Natural killer cell (primary cell): ENCODE results near the gene PSEN1. TPM values are rescaled to one million over a fixed set of nuclear protein-coding genes. Genes with fewer than 3 reads are reported as not detected.
A peak's percentile ranks its signal among the peaks of the same experiment; 100 is the strongest.

ENCODE experiments used
- ATAC-seq, 3 donors: fragments of 150-1000 bp in 2 of 3; fragments of 200-7000 bp in 1 of 3; cut with Tn5 transposase; 1 replicate in 1 of 3; 2 replicates in 2 of 3; pipeline ENCODE4 v1.10.0; 2021; ENCODE audit warnings: mild to moderate bottlenecking in 2 of 3, moderate library complexity in 2 of 3
- DNase-seq, 2 donors: peaks; one replicate each; pipeline versions ENCODE4 v3.0.0 to v3.0.0-alpha.2; 2013 to 2021; ENCODE audit warnings: mixed read lengths in 1 of 2
- H3K27ac ChIP-seq: one replicate; pipeline ENCODE4 v1.5.1; 2013; ENCODE audit warnings: mild to moderate bottlenecking, low read length
- H3K27me3 ChIP-seq: one replicate; pipeline ENCODE4 v1.6.1; 2013; ENCODE audit warnings: low read length; ENCODE audit not compliant: control insufficient read depth, insufficient read depth
- H3K36me3 ChIP-seq: one replicate; pipeline ENCODE4 v1.6.1; 2013; ENCODE audit warnings: low read length; ENCODE audit not compliant: control insufficient read depth, insufficient read depth
- H3K4me1 ChIP-seq: one replicate; pipeline ENCODE4 v1.6.1; 2013; ENCODE audit warnings: low read length; ENCODE audit not compliant: control insufficient read depth, insufficient read depth
- H3K4me3 ChIP-seq: one replicate; pipeline ENCODE4 v1.5.1; 2013; ENCODE audit warnings: low read length
- H3K9me3 ChIP-seq: one replicate; pipeline ENCODE4 v1.6.1; 2013; ENCODE audit warnings: low read length; ENCODE audit not compliant: control insufficient read depth, insufficient read depth
- H3K27ac Mint-ChIP-seq, 2 donors: one replicate each; pipeline ENCODE4 v1.8.0; 2022; ENCODE audit warnings: mild to moderate bottlenecking in 2 of 2, mixed read lengths in 2 of 2, moderate library complexity in 1 of 2
- H3K27me3 Mint-ChIP-seq, 2 donors: one replicate each; pipeline ENCODE4 v1.8.0; 2022; ENCODE audit warnings: low read depth in 2 of 2, mixed read lengths in 2 of 2
- H3K36me3 Mint-ChIP-seq: one replicate; pipeline ENCODE4 v1.8.0; 2022; ENCODE audit warnings: mixed read lengths
- H3K4me1 Mint-ChIP-seq, 2 donors: one replicate each; pipeline ENCODE4 v1.8.0; 2022; ENCODE audit warnings: mixed read lengths in 2 of 2
- H3K4me3 Mint-ChIP-seq: one replicate; pipeline ENCODE4 v1.8.0; 2022; ENCODE audit warnings: mild to moderate bottlenecking, moderate library complexity, mixed read lengths
- H3K9me3 Mint-ChIP-seq, 2 donors: one replicate each; pipeline ENCODE4 v1.8.0; 2022; ENCODE audit warnings: mixed read lengths in 2 of 2
- WGBS: methylation state at CpG from one replicate; pipeline ENCODE4 v1.1.7; 2013; ENCODE audit warnings: missing lambda C conversion rate; ENCODE audit not compliant: insufficient coverage; 5-methylcytosine and 5-hydroxymethylcytosine counted together
- intact Hi-C: fragments of 100-400 bp; cut with micrococcal nuclease; formaldehyde crosslinking; loops from one replicate; pipeline ENCODE4 v1.14.2; 2022
- total RNA-seq, 4 donors: library from RNA; stranded (reverse); fragments of 120-200 nt in 1 of 4; gene quantifications; one replicate each; pipeline versions ENCODE4 v1.2.3 to v1.2.4, GENCODE V29; 2013 to 2022
- TF ChIP-seq, protein P1 (sequence below): fragments of 200-600 bp; IDR thresholded peaks from one replicate; pipeline ENCODE4 v1.8.0; 2022; ENCODE audit warnings: antibody characterized with exemption

Gene PSEN1
- total RNA-seq, 3 donors from 2014 or later (not counting 1 experiment from before 2014, with no cell fraction given), result 47.1 to 62.6 (median 55.2) TPM

DNA sequence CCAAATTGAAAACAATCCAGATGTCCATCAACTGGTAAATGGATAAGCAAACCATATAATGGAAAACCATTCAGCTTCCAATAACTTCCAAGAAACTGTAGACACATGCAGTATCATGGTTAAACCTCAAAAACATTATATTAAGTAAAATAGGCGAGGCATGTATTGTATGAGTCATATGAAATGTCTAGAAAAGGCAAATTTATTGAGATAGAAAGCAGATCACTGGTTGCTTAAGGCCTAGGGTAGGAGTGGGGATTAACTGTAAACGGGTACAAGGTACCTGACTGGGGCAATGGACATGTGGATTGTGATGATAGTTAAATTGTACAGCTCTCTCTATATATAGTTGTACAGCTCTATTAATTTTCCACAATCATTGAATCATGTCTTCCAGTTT, 79.7 kb downstream of the PSEN1 start:
- Mint-ChIP-seq H3K9me3 (no peaks in the 10 kb centered on the region), H3K4me1 (no peaks in the 10 kb centered on the region), H3K4me3 (no peak overlapping the region), H3K36me3 (peaks cover 25% of the 10 kb centered on the region), H3K27ac (no peak overlapping the region), H3K27me3 (no peaks in the 10 kb centered on the region)
- H3K27me3 ChIP-seq, result no peaks in the 10 kb centered on the region
- H3K27ac ChIP-seq, result no peak overlapping the region
- 100% methylated on average over 2 of the region's 2 CpGs for WGBS
- peaks cover 77% of the 10 kb centered on the region for H3K36me3 ChIP-seq
- no peaks in the 10 kb centered on the region for H3K9me3 ChIP-seq
- intact Hi-C loops, result no loop called here
- H3K4me3 ChIP-seq, result no peak overlapping the region
- TF ChIP-seq, protein P1, sequence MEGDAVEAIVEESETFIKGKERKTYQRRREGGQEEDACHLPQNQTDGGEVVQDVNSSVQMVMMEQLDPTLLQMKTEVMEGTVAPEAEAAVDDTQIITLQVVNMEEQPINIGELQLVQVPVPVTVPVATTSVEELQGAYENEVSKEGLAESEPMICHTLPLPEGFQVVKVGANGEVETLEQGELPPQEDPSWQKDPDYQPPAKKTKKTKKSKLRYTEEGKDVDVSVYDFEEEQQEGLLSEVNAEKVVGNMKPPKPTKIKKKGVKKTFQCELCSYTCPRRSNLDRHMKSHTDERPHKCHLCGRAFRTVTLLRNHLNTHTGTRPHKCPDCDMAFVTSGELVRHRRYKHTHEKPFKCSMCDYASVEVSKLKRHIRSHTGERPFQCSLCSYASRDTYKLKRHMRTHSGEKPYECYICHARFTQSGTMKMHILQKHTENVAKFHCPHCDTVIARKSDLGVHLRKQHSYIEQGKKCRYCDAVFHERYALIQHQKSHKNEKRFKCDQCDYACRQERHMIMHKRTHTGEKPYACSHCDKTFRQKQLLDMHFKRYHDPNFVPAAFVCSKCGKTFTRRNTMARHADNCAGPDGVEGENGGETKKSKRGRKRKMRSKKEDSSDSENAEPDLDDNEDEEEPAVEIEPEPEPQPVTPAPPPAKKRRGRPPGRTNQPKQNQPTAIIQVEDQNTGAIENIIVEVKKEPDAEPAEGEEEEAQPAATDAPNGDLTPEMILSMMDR, result no peak
- H3K4me1 ChIP-seq, result no peaks in the 10 kb centered on the region
- DNase-seq (no peak), ATAC-seq (no peak)

DNA sequence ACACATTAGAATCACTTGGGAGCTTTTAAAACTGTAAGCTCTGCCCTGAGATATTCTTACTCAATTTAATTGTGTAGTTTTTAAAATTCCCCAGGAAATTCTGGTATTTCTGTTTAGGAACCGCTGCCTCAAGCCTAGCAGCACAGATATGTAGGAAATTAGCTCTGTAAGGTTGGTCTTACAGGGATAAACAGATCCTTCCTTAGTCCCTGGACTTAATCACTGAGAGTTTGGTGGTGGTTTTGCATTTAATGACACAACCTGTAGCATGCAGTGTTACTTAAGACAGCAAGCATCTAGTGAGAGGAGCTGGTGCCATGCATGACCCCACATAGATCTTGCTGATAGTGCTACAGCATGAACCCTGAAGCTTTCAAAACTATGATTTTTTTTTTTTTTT, 81.1 kb downstream of the PSEN1 start:
- no peaks in the 10 kb centered on the region for H3K9me3 ChIP-seq
- ATAC-seq (no peak), DNase-seq (no peak)
- Mint-ChIP-seq H3K4me3 (no peak overlapping the region), H3K27me3 (no peaks in the 10 kb centered on the region), H3K36me3 (peaks cover 25% of the 10 kb centered on the region), H3K9me3 (no peaks in the 10 kb centered on the region), H3K4me1 (no peaks in the 10 kb centered on the region), H3K27ac (no peak overlapping the region)
- H3K27ac ChIP-seq, result no peak overlapping the region
- TF ChIP-seq, protein P1, result no peak
- no peaks in the 10 kb centered on the region for H3K4me1 ChIP-seq
- 100% methylated on average over 1 of the region's 1 CpG for WGBS
- H3K36me3 ChIP-seq, result peaks cover 76% of the 10 kb centered on the region
- no peak overlapping the region for H3K4me3 ChIP-seq
- no peaks in the 10 kb centered on the region for H3K27me3 ChIP-seq
- intact Hi-C loops, result no loop called here

DNA sequence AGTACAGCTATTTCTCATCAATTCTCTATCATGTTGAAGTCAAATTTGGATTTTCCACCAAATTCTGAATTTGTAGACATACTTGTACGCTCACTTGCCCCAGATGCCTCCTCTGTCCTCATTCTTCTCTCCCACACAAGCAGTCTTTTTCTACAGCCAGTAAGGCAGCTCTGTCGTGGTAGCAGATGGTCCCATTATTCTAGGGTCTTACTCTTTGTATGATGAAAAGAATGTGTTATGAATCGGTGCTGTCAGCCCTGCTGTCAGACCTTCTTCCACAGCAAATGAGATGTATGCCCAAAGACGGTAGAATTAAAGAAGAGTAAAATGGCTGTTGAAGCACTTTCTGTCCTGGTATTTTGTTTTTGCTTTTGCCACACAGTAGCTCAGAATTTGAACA, 83.8 kb downstream of the PSEN1 start:
- H3K36me3 Mint-ChIP-seq, result peaks cover 19% of the 10 kb centered on the region
- no peak for ATAC-seq
- no peaks in the 10 kb centered on the region for H3K9me3 ChIP-seq
- TF ChIP-seq, protein P1, result no peak
- H3K27ac Mint-ChIP-seq, result peak overlapping the region in 1 of 2 donors; percentile 54
- DNase-seq, result no peak
- no peaks in the 10 kb centered on the region for H3K4me1 ChIP-seq
- no peak overlapping the region for H3K27ac ChIP-seq
- H3K36me3 ChIP-seq, result peaks cover 66% of the 10 kb centered on the region
- no peaks in the 10 kb centered on the region for H3K4me1 Mint-ChIP-seq
- intact Hi-C loops, result no loop called here
- no peaks in the 10 kb centered on the region for H3K27me3 ChIP-seq
- no peaks in the 10 kb centered on the region for H3K27me3 Mint-ChIP-seq
- 98% methylated on average over 4 of the region's 4 CpGs for WGBS
- H3K4me3 ChIP-seq, result no peak overlapping the region
- H3K9me3 Mint-ChIP-seq, result no peaks in the 10 kb centered on the region
- H3K4me3 Mint-ChIP-seq, result no peak overlapping the region

DNA sequence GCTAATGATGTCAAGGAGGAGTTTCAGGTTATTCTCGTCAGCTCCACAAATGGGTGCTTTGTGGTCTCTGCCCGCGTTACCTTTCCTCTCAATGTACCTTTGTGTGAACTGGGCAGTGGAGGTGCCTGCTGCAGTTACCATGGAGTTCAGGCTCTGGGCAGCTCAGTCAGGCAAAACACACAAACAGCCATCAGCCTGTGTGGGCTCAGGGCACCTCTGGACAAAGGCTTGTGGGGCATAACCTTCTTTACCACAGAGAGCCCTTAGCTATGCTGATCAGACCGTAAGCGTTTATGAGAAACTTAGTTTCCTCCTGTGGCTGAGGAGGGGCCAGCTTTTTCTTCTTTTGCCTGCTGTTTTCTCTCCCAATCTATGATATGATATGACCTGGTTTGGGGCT, 84.3 kb downstream of the PSEN1 start:
- no peak overlapping the region for H3K4me3 ChIP-seq
- Mint-ChIP-seq H3K27me3 (no peaks in the 10 kb centered on the region), H3K27ac (peak overlapping the region in 1 of 2 donors; percentile 54), H3K4me3 (no peak overlapping the region), H3K9me3 (no peaks in the 10 kb centered on the region), H3K4me1 (no peaks in the 10 kb centered on the region), H3K36me3 (peaks cover 19% of the 10 kb centered on the region)
- TF ChIP-seq, protein P1, result no peak
- H3K4me1 ChIP-seq, result no peaks in the 10 kb centered on the region
- intact Hi-C loops, result no loop called here
- no peaks in the 10 kb centered on the region for H3K27me3 ChIP-seq
- no peak overlapping the region for H3K27ac ChIP-seq
- H3K9me3 ChIP-seq, result no peaks in the 10 kb centered on the region
- ATAC-seq (no peak), DNase-seq (no peak)
- peaks cover 63% of the 10 kb centered on the region for H3K36me3 ChIP-seq
- WGBS, result 100% methylated on average over 5 of the region's 5 CpGs
